Testis (tissue), 2 donors: Measurements from ENCODE around the gene CUL7.

Source experiments
- CTCF ChIP-seq, 3 experiments: fragments of 450-650 bp in 2 of 3; fragments of 200-600 bp in 1 of 3; sonication (generic) in 1 of 3; IDR thresholded peaks; one replicate each; pipeline ENCODE4 v1.5.1; 2016 to 2019; ENCODE audit warnings: antibody characterized with exemption in 3 of 3, mild to moderate bottlenecking in 2 of 3, moderate library complexity in 1 of 3
- POLR2A ChIP-seq: fragments of 450-650 bp; IDR thresholded peaks from one replicate; pipeline ENCODE4 v1.6.1; 2017; ENCODE audit warnings: antibody characterized with exemption, mild to moderate bottlenecking, moderate library complexity

GRCh38 chr6:43093436-43094289 is 40.0 kb upstream of the CUL7 start:
- TF ChIP-seq CTCF (IDR thresholded peaks at IDR 0.05), result no peak
- TF ChIP-seq POLR2A, result no peak
